K562 (cell line): ENCODE measurements around the gene GPR180. TPM values are rescaled to one million over a fixed set of nuclear protein-coding genes. Genes with fewer than 3 reads are reported as not detected.

ENCODE experiments used
- CBX2 ChIP-seq: fragments of 200-600 bp; sonication (generic); IDR thresholded peaks from one replicate; pipeline ENCODE4 v1.6.1; 2012; ENCODE audit warnings: mild to moderate bottlenecking, low read length, inconsistent platforms; ENCODE audit not compliant: insufficient read depth, poor library complexity, severe bottlenecking
- CBX8 ChIP-seq: fragments of 200-600 bp; sonication (generic); IDR thresholded peaks from 2 replicates; pipeline ENCODE4 v1.6.1; 2012; ENCODE audit warnings: borderline replicate concordance, mixed run types, low read depth, mild to moderate bottlenecking, moderate library complexity, mixed read lengths, low read length, control low read depth, inconsistent platforms; ENCODE audit not compliant: poor library complexity, severe bottlenecking; ENCODE audit errors: extremely low read depth
- GTF2A2 ChIP-seq: IDR thresholded peaks from 2 replicates; pipeline ENCODE4 v1.6.1; 2016; ENCODE audit warnings: mild to moderate bottlenecking, missing genetic modification characterization, missing compliant biosample characterization
- HDAC2 ChIP-seq: fragments of 450-650 bp; IDR thresholded peaks from 2 replicates; pipeline ENCODE4 v1.6.1; 2016; ENCODE audit warnings: mild to moderate bottlenecking
- JUND ChIP-seq, 2 experiments: IDR thresholded peaks; 2 replicates in 1 of 2; 3 replicates in 1 of 2; pipeline ENCODE4 v1.6.1; 2011; ENCODE audit warnings: borderline replicate concordance in 2 of 2, low read depth in 2 of 2, low read length in 2 of 2, improper control_type of control experiment in 1 of 2, missing biosample characterization in 1 of 2, missing genetic modification characterization in 1 of 2, missing genetic modification reagents in 1 of 2
- KLF1 ChIP-seq: fragments of 450-650 bp; IDR thresholded peaks from 2 replicates; pipeline ENCODE4 v1.6.1; 2016; ENCODE audit warnings: missing genetic modification characterization, missing compliant biosample characterization
- MAFG ChIP-seq: fragments of 450-650 bp; conservative IDR thresholded peaks from 2 replicates; pipeline ENCODE4 v1.6.1; 2016; ENCODE audit warnings: missing genetic modification characterization, missing compliant biosample characterization
- MTA2 ChIP-seq: fragments of 450-650 bp; IDR thresholded peaks from 2 replicates; pipeline ENCODE4 v1.6.1; 2016; ENCODE audit warnings: low read depth
- NR2F6 ChIP-seq: fragments of 450-650 bp; formaldehyde crosslinking; IDR thresholded peaks from 2 replicates; pipeline ENCODE4 v1.4.0; 2020; ENCODE audit warnings: mild to moderate bottlenecking
- PHB ChIP-seq: fragments of 250-450 bp; sonication (Bioruptor Pico); IDR thresholded peaks from 2 replicates; pipeline ENCODE4 v1.5.0; 2021
- POLR2G ChIP-seq: fragments of 200-400 bp; formaldehyde crosslinking; IDR thresholded peaks from 2 replicates; pipeline ENCODE4 v1.6.1; 2017; ENCODE audit warnings: low read depth, mild to moderate bottlenecking, antibody characterized with exemption, low read length, moderate library complexity
- PPARD ChIP-seq: fragments of 250-450 bp; sonication (Bioruptor Pico); IDR thresholded peaks from 2 replicates; pipeline ENCODE4 v1.8.0; 2022; ENCODE audit warnings: inconsistent platforms, mild to moderate bottlenecking, moderate library complexity
- RAD21 ChIP-seq, 2 experiments: fragments of 250-450 bp in 1 of 2; fragments of 450-650 bp in 1 of 2; sonication (Bioruptor Pico) in 1 of 2; formaldehyde crosslinking in 1 of 2; IDR thresholded peaks in 1 of 2; conservative IDR thresholded peaks in 1 of 2; 2 replicates each; pipeline versions ENCODE4 v1.4.0 to v1.8.0; 2020 to 2022; ENCODE audit warnings: mild to moderate bottlenecking in 2 of 2, moderate library complexity in 1 of 2
- SMARCA4 ChIP-seq: fragments of 450-650 bp; IDR thresholded peaks from 2 replicates; pipeline ENCODE4 v1.6.1; 2016
- TFAP4 ChIP-seq: sonication (generic); formaldehyde crosslinking; IDR thresholded peaks from 2 replicates; pipeline ENCODE4 v1.8.0; 2022; ENCODE audit warnings: missing genetic modification reagents, mild to moderate bottlenecking, moderate library complexity, borderline replicate concordance
- ZHX1 ChIP-seq: fragments of 150-350 bp; conservative IDR thresholded peaks from 2 replicates; pipeline ENCODE4 v1.6.1; 2014; ENCODE audit warnings: low read length
- polyA plus RNA-seq, 8 experiments: library from polyadenylated mRNA; depleted of rRNA in 4 of 8; stranded (reverse) in 5 of 8; unstranded in 3 of 8; fragments of >200 nt; fragmentation: Nextera tagmentation in 2 of 8; fragmentation: Illumina TruSeq in 1 of 8; extraction: Ambion mirVana in 2 of 8; extraction: Trizol in 1 of 8; gene quantifications; 2 replicates each; pipeline versions ENCODE4 v1.2.1 to v1.2.3, GENCODE V29; 2011 to 2014; ENCODE audit warnings: inconsistent platforms in 1 of 8, missing spikeins in 1 of 8
- total RNA-seq, 7 experiments: library from RNA; depleted of rRNA in 6 of 7; stranded (reverse); fragments of >200 nt in 6 of 7; fragmentation: Illumina TruSeq in 2 of 7; extraction: Trizol in 2 of 7; gene quantifications; 2 replicates each; pipeline versions ENCODE4 v1.2.1 to v1.2.3, GENCODE V29; 2011 to 2021; ENCODE audit warnings: low replicate concordance in 1 of 7

Gene GPR180
- total and polyA plus RNA-seq, 9 of the 15 experiments (the other 6 are each of a cell fraction or from before 2014, with no cell fraction given): 0.77 to 4.1 (median 1.8) TPM

- no peak for TF ChIP-seq MTA2
- TF ChIP-seq RAD21 (CRISPR knock-in tag; conservative IDR thresholded peaks at IDR 0.05 in 1 of 2, IDR thresholded peaks at IDR 0.05 in 1 of 2): no peak
- no peak for TF ChIP-seq HDAC2
- no peak for TF ChIP-seq PHB (CRISPR knock-in tag)
- no peak for TF ChIP-seq SMARCA4
- no peak for TF ChIP-seq CBX8
- no peak for TF ChIP-seq MAFG (tag)
- no peak for TF ChIP-seq TFAP4 (CRISPR knock-in tag)
- no peak for TF ChIP-seq NR2F6 (CRISPR knock-in tag)
- TF ChIP-seq POLR2G: no peak
- no peak for TF ChIP-seq KLF1 (tag)
- no peak for TF ChIP-seq GTF2A2 (tag)
- TF ChIP-seq CBX2: no peak
- TF ChIP-seq PPARD (CRISPR knock-in tag): no peak
- TF ChIP-seq ZHX1: no peak
- TF ChIP-seq JUND (IDR thresholded peaks at IDR 0.05; ENCODE audit: borderline replicate concordance, low read depth, low read length): no peak
- no peak for TF ChIP-seq JUND (tag; IDR thresholded peaks at IDR 0.05; ENCODE audit: borderline replicate concordance, low read depth, low read length)
Observed at GRCh38 chr13:94608586-94608985, 6.9 kb downstream of the GPR180 start (continued).
